Measurements from ENCODE around the gene TRIP12.

- no peak for TF ChIP-seq CTCF (IDR thresholded peaks at IDR 0.05)
- TF ChIP-seq POLR2A (IDR thresholded peaks at IDR 0.05): no peak
These were observed 188.1 kb downstream of the TRIP12 start for GRCh38 chr2:229733611-229734245.

Data from Peyer's patch (tissue), 4 donors.